ENCODE data around the gene TACSTD2. TPM values are rescaled to one million over a fixed set of nuclear protein-coding genes. Genes with fewer than 3 reads are reported as not detected.

TACSTD2 gene
- total RNA-seq, 2 experiments from 2014 or later: not detected

GRCh38 chr1:58545591-58546519 is 31.2 kb downstream of the TACSTD2 start:
- no TSS peak for BruUV-seq (replicated peaks)
- Histone ChIP-seq H3K4me1 (ENCODE audit: insufficient read depth, low read length, poor library complexity, severe bottlenecking) (peaks cover 12% of the 10 kb centered on the region), H3K36me3 (ENCODE audit: insufficient read depth, low read length) (no peaks in the 10 kb centered on the region), H3K4me3 (ENCODE audit: low read depth, low read length, poor library complexity, severe bottlenecking) (peak overlapping the region; percentile 83), H2AFZ (ENCODE audit: low read length) (peak overlapping the region; percentile 99), H3K79me2 (ENCODE audit: insufficient read depth, low read depth, low read length) (peaks cover 12% of the 10 kb centered on the region; the same call in 1 of the 2 replicates), H4K20me1 (ENCODE audit: insufficient read depth, low read length) (no peaks in the 10 kb centered on the region), H3K9me2 (ENCODE audit: insufficient read depth, low read length) (no peaks in the 10 kb centered on the region), H3K27ac (ENCODE audit: low read depth, low read length, poor library complexity, severe bottlenecking) (peak overlapping the region; percentile 55), H3K4me2 (ENCODE audit: low read length) (peak overlapping the region; percentile 92), H3K9me3 (ENCODE audit: low read length) (no peaks in the 10 kb centered on the region)
- DNase-seq (ENCODE audit: low spot score): peak; percentile 73
- ChIA-PET POLR2A (interaction anchor here (0.7 to 2.6 kb wide), 5 partner anchors 8 to 1057 kb away, joined by 3 to 18 read pairs (median 5); no protein-coding TSS in a partner anchor), CTCF (ENCODE audit: unreplicated experiment) (no interaction called here)
- TF ChIP-seq CTCF (conservative IDR thresholded peaks at IDR 0.05; ENCODE audit: low read length) (no peak), EZH2phosphoT487 (IDR thresholded peaks at IDR 0.05; ENCODE audit: borderline replicate concordance, low read depth, low read length) (no peak)
- intact Hi-C loops (cut with micrococcal nuclease; ENCODE audit: unreplicated experiment): loop anchor here (1.0 to 10.0 kb wide), 3 partner anchors 30 to 151 kb away; no protein-coding TSS in a partner anchor

- H3K4me3 ChIP-seq (ENCODE audit: low read depth, low read length, poor library complexity, severe bottlenecking): no peak overlapping the region
- no peaks in the 10 kb centered on the region for H4K20me1 ChIP-seq (ENCODE audit: insufficient read depth, low read length)
- no peak for TF ChIP-seq EZH2phosphoT487 (IDR thresholded peaks at IDR 0.05; ENCODE audit: borderline replicate concordance, low read depth, low read length)
- no peak for TF ChIP-seq CTCF (conservative IDR thresholded peaks at IDR 0.05; ENCODE audit: low read length)
- H3K4me2 ChIP-seq (ENCODE audit: low read length): no peak overlapping the region
- no peaks in the 10 kb centered on the region for H3K9me2 ChIP-seq (ENCODE audit: insufficient read depth, low read length)
- peaks cover 12% of the 10 kb centered on the region; the same call in 1 of the 2 replicates for H3K79me2 ChIP-seq (ENCODE audit: insufficient read depth, low read depth, low read length)
- intact Hi-C loops (cut with micrococcal nuclease; ENCODE audit: unreplicated experiment): loop anchor here (10.0 kb wide), 1 partner anchor 112 kb away; no protein-coding TSS in a partner anchor
- H3K4me1 ChIP-seq (ENCODE audit: insufficient read depth, low read length, poor library complexity, severe bottlenecking): peaks cover 12% of the 10 kb centered on the region
- H3K36me3 ChIP-seq (ENCODE audit: insufficient read depth, low read length): no peaks in the 10 kb centered on the region
- ChIA-PET CTCF (ENCODE audit: unreplicated experiment) (interaction anchor here (1.3 kb wide), 1 partner anchor 28 kb away, joined by 4 read pairs; no protein-coding TSS in a partner anchor), POLR2A (interaction anchor here (0.6 to 1.4 kb wide), 4 partner anchors 28 to 317 kb away, joined by 3 to 5 read pairs (median 4); no protein-coding TSS in a partner anchor)
- no peak overlapping the region for H3K27ac ChIP-seq (ENCODE audit: low read depth, low read length, poor library complexity, severe bottlenecking)
- no peaks in the 10 kb centered on the region for H3K9me3 ChIP-seq (ENCODE audit: low read length)
- no peak for DNase-seq (ENCODE audit: low spot score)
- no peak overlapping the region for H2AFZ ChIP-seq (ENCODE audit: low read length)
- no TSS peak for BruUV-seq (replicated peaks)
Observed at GRCh38 chr1:58543260-58543659, 33.8 kb downstream of the TACSTD2 start.
